Measurements from ENCODE around the gene BET1.

Gene BET1

GRCh38 chr7:93980744-93981479, 23.2 kb downstream of the BET1 start:
- H3K4me3 ChIP-seq (ENCODE audit: low read depth in 1 of 2, low read length in 2 of 2) = no peak overlapping the region
- H3K4me1 ChIP-seq (ENCODE audit: insufficient read depth, low read length) = no peaks in the 10 kb centered on the region
- no peak overlapping the region for H3K27ac ChIP-seq (ENCODE audit: low read depth, low read length)
- no peaks in the 10 kb centered on the region for H3K36me3 ChIP-seq (ENCODE audit: insufficient read depth, low read length)
- H3K27me3 ChIP-seq (ENCODE audit: control insufficient read depth in 1 of 2, insufficient read depth in 2 of 2, low read length in 2 of 2) = no peaks in the 10 kb centered on the region
- H3K9me3 ChIP-seq (ENCODE audit: low read length) = no peaks in the 10 kb centered on the region
- H3K9ac ChIP-seq (ENCODE audit: low read length) = no peak overlapping the region

GRCh38 chr7:93977211-93977950, 26.8 kb downstream of the BET1 start:
- Histone ChIP-seq H3K9me3 (ENCODE audit: low read length) (no peaks in the 10 kb centered on the region), H3K27ac (ENCODE audit: low read depth, low read length) (no peak overlapping the region), H3K9ac (ENCODE audit: low read length) (no peak overlapping the region), H3K36me3 (ENCODE audit: insufficient read depth, low read length) (no peaks in the 10 kb centered on the region), H3K27me3 (ENCODE audit: control insufficient read depth in 1 of 2, insufficient read depth in 2 of 2, low read length in 2 of 2) (no peaks in the 10 kb centered on the region), H3K4me3 (ENCODE audit: low read depth in 1 of 2, low read length in 2 of 2) (no peak overlapping the region), H3K4me1 (ENCODE audit: insufficient read depth, low read length) (no peaks in the 10 kb centered on the region)

GRCh38 chr7:93973134-93973533, 31.0 kb downstream of the BET1 start:
- Histone ChIP-seq H3K9ac (ENCODE audit: low read length) (no peak overlapping the region), H3K36me3 (ENCODE audit: insufficient read depth, low read length) (no peaks in the 10 kb centered on the region), H3K27ac (ENCODE audit: low read depth, low read length) (no peak overlapping the region), H3K4me1 (ENCODE audit: insufficient read depth, low read length) (no peaks in the 10 kb centered on the region), H3K9me3 (ENCODE audit: low read length) (no peaks in the 10 kb centered on the region), H3K27me3 (ENCODE audit: control insufficient read depth in 1 of 2, insufficient read depth in 2 of 2, low read length in 2 of 2) (no peaks in the 10 kb centered on the region), H3K4me3 (ENCODE audit: low read depth in 1 of 2, low read length in 2 of 2) (no peak overlapping the region)

GRCh38 chr7:93972029-93972725, 32.0 kb downstream of the BET1 start:
- Histone ChIP-seq H3K9ac (ENCODE audit: low read length) (no peak overlapping the region), H3K27me3 (ENCODE audit: control insufficient read depth in 1 of 2, insufficient read depth in 2 of 2, low read length in 2 of 2) (no peaks in the 10 kb centered on the region), H3K4me3 (ENCODE audit: low read depth in 1 of 2, low read length in 2 of 2) (no peak overlapping the region), H3K9me3 (ENCODE audit: low read length) (no peaks in the 10 kb centered on the region), H3K4me1 (ENCODE audit: insufficient read depth, low read length) (no peaks in the 10 kb centered on the region), H3K27ac (ENCODE audit: low read depth, low read length) (no peak overlapping the region), H3K36me3 (ENCODE audit: insufficient read depth, low read length) (no peaks in the 10 kb centered on the region)

GRCh38 chr7:93968911-93969620, 35.1 kb downstream of the BET1 start:
- Histone ChIP-seq H3K27ac (ENCODE audit: low read depth, low read length) (no peak overlapping the region), H3K9me3 (ENCODE audit: low read length) (no peaks in the 10 kb centered on the region), H3K4me3 (ENCODE audit: low read depth in 1 of 2, low read length in 2 of 2) (no peak overlapping the region), H3K9ac (ENCODE audit: low read length) (no peak overlapping the region), H3K27me3 (ENCODE audit: control insufficient read depth in 1 of 2, insufficient read depth in 2 of 2, low read length in 2 of 2) (no peaks in the 10 kb centered on the region), H3K4me1 (ENCODE audit: insufficient read depth, low read length) (no peaks in the 10 kb centered on the region), H3K36me3 (ENCODE audit: insufficient read depth, low read length) (no peaks in the 10 kb centered on the region)

GRCh38 chr7:93964813-93965212, 39.3 kb downstream of the BET1 start:
- Histone ChIP-seq H3K9me3 (ENCODE audit: low read length) (no peaks in the 10 kb centered on the region), H3K9ac (ENCODE audit: low read length) (no peak overlapping the region), H3K27ac (ENCODE audit: low read depth, low read length) (no peak overlapping the region), H3K36me3 (ENCODE audit: insufficient read depth, low read length) (no peaks in the 10 kb centered on the region), H3K4me1 (ENCODE audit: insufficient read depth, low read length) (no peaks in the 10 kb centered on the region), H3K4me3 (ENCODE audit: low read depth in 1 of 2, low read length in 2 of 2) (no peak overlapping the region), H3K27me3 (ENCODE audit: control insufficient read depth in 1 of 2, insufficient read depth in 2 of 2, low read length in 2 of 2) (no peaks in the 10 kb centered on the region)

- Histone ChIP-seq H3K27me3 (ENCODE audit: control insufficient read depth in 1 of 2, insufficient read depth in 2 of 2, low read length in 2 of 2) (no peaks in the 10 kb centered on the region), H3K36me3 (ENCODE audit: insufficient read depth, low read length) (no peaks in the 10 kb centered on the region), H3K27ac (ENCODE audit: low read depth, low read length) (no peak overlapping the region), H3K9me3 (ENCODE audit: low read length) (no peaks in the 10 kb centered on the region), H3K4me1 (ENCODE audit: insufficient read depth, low read length) (no peaks in the 10 kb centered on the region), H3K4me3 (ENCODE audit: low read depth in 1 of 2, low read length in 2 of 2) (no peak overlapping the region), H3K9ac (ENCODE audit: low read length) (no peak overlapping the region)
Observed at GRCh38 chr7:93964262-93964661, 39.9 kb downstream of the BET1 start.

GRCh38 chr7:93960986-93961385, 43.2 kb downstream of the BET1 start:
- Histone ChIP-seq H3K4me1 (ENCODE audit: insufficient read depth, low read length) (no peaks in the 10 kb centered on the region), H3K9me3 (ENCODE audit: low read length) (no peaks in the 10 kb centered on the region), H3K27ac (ENCODE audit: low read depth, low read length) (no peak overlapping the region), H3K4me3 (ENCODE audit: low read depth in 1 of 2, low read length in 2 of 2) (no peak overlapping the region), H3K36me3 (ENCODE audit: insufficient read depth, low read length) (no peaks in the 10 kb centered on the region), H3K27me3 (ENCODE audit: control insufficient read depth in 1 of 2, insufficient read depth in 2 of 2, low read length in 2 of 2) (no peaks in the 10 kb centered on the region), H3K9ac (ENCODE audit: low read length) (no peak overlapping the region)

GRCh38 chr7:93958651-93959050, 45.5 kb downstream of the BET1 start:
- no peaks in the 10 kb centered on the region for H3K9me3 ChIP-seq (ENCODE audit: low read length)
- H3K36me3 ChIP-seq (ENCODE audit: insufficient read depth, low read length) = no peaks in the 10 kb centered on the region
- no peaks in the 10 kb centered on the region for H3K4me1 ChIP-seq (ENCODE audit: insufficient read depth, low read length)
- no peak overlapping the region for H3K9ac ChIP-seq (ENCODE audit: low read length)
- no peak overlapping the region for H3K4me3 ChIP-seq (ENCODE audit: low read depth in 1 of 2, low read length in 2 of 2)
- H3K27ac ChIP-seq (ENCODE audit: low read depth, low read length) = no peak overlapping the region
- no peaks in the 10 kb centered on the region for H3K27me3 ChIP-seq (ENCODE audit: control insufficient read depth in 1 of 2, insufficient read depth in 2 of 2, low read length in 2 of 2)

GRCh38 chr7:93958216-93958615, 45.9 kb downstream of the BET1 start:
- Histone ChIP-seq H3K4me1 (ENCODE audit: insufficient read depth, low read length) (no peaks in the 10 kb centered on the region), H3K9me3 (ENCODE audit: low read length) (no peaks in the 10 kb centered on the region), H3K27me3 (ENCODE audit: control insufficient read depth in 1 of 2, insufficient read depth in 2 of 2, low read length in 2 of 2) (no peaks in the 10 kb centered on the region), H3K27ac (ENCODE audit: low read depth, low read length) (no peak overlapping the region), H3K36me3 (ENCODE audit: insufficient read depth, low read length) (no peaks in the 10 kb centered on the region), H3K4me3 (ENCODE audit: low read depth in 1 of 2, low read length in 2 of 2) (no peak overlapping the region), H3K9ac (ENCODE audit: low read length) (no peak overlapping the region)

GRCh38 chr7:93957767-93958166, 46.4 kb downstream of the BET1 start:
- no peaks in the 10 kb centered on the region for H3K9me3 ChIP-seq (ENCODE audit: low read length)
- H3K4me3 ChIP-seq (ENCODE audit: low read depth in 1 of 2, low read length in 2 of 2) = no peak overlapping the region
- no peaks in the 10 kb centered on the region for H3K4me1 ChIP-seq (ENCODE audit: insufficient read depth, low read length)

More at GRCh38 chr7:93957767-93958166, 46.4 kb downstream of the BET1 start:
- H3K27me3 ChIP-seq (ENCODE audit: control insufficient read depth in 1 of 2, insufficient read depth in 2 of 2, low read length in 2 of 2) = no peaks in the 10 kb centered on the region
- H3K9ac ChIP-seq (ENCODE audit: low read length) = no peak overlapping the region
- no peaks in the 10 kb centered on the region for H3K36me3 ChIP-seq (ENCODE audit: insufficient read depth, low read length)
- no peak overlapping the region for H3K27ac ChIP-seq (ENCODE audit: low read depth, low read length)

Data from muscle layer of colon (tissue), 2 donors.